ENCODE measurements around the gene ZNF518A.

DNA sequence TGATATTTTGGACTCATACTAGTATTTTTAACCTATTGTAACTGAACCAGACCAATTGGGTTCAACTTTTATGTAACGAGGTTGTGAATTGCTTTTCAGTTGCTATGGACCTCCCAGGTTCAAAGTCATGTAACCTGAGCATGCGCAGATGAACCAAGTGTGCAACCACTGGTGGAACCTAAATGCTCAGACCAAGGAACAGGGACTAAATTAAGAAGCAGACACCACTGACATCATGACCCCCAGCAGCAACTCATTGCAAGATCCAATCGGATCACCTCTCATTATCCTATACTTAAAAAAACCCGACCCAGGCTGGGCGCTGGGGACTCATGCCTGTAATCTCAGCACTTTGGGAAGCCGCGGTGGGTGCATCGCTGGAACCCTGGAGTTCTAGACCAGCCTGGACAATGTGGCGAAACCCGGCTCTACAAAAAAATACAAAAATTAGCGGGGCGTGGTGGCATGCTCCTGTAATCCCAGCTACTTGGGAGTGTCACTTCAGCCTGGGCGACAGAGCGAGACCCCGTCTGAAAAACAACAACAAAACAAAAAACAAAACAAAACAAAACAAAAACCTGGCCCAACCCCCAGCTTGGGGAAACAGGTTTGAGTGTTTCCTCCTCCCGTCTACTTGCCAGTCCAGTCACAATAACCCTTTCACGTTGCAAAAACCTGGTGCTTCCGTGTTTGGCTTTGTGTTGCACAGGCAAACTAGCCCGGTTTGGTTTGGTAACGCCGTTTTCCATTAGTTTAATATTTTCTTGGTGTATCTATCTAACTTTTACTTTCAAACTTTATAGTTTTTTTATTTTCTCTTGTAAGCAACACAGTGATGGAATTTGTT lies 11.3 kb upstream of the ZNF518A start:
- TF ChIP-seq, protein P1, sequence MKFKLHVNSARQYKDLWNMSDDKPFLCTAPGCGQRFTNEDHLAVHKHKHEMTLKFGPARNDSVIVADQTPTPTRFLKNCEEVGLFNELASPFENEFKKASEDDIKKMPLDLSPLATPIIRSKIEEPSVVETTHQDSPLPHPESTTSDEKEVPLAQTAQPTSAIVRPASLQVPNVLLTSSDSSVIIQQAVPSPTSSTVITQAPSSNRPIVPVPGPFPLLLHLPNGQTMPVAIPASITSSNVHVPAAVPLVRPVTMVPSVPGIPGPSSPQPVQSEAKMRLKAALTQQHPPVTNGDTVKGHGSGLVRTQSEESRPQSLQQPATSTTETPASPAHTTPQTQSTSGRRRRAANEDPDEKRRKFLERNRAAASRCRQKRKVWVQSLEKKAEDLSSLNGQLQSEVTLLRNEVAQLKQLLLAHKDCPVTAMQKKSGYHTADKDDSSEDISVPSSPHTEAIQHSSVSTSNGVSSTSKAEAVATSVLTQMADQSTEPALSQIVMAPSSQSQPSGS (IDR thresholded peaks at IDR 0.05; ENCODE audit: low read length): no peak
- TF ChIP-seq, protein P2, sequence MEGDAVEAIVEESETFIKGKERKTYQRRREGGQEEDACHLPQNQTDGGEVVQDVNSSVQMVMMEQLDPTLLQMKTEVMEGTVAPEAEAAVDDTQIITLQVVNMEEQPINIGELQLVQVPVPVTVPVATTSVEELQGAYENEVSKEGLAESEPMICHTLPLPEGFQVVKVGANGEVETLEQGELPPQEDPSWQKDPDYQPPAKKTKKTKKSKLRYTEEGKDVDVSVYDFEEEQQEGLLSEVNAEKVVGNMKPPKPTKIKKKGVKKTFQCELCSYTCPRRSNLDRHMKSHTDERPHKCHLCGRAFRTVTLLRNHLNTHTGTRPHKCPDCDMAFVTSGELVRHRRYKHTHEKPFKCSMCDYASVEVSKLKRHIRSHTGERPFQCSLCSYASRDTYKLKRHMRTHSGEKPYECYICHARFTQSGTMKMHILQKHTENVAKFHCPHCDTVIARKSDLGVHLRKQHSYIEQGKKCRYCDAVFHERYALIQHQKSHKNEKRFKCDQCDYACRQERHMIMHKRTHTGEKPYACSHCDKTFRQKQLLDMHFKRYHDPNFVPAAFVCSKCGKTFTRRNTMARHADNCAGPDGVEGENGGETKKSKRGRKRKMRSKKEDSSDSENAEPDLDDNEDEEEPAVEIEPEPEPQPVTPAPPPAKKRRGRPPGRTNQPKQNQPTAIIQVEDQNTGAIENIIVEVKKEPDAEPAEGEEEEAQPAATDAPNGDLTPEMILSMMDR (IDR thresholded peaks at IDR 0.05; ENCODE audit: control extremely low read depth in 1 of 3, insufficient read depth in 1 of 3, low read depth in 1 of 3, low read length in 3 of 3): no peak
- TF ChIP-seq, protein P3, sequence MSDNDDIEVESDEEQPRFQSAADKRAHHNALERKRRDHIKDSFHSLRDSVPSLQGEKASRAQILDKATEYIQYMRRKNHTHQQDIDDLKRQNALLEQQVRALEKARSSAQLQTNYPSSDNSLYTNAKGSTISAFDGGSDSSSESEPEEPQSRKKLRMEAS (IDR thresholded peaks at IDR 0.05): no peak
- no peak for TF ChIP-seq SRF (IDR thresholded peaks at IDR 0.05; ENCODE audit: low read depth, low read length)
- no peak for TF ChIP-seq POLR2A (IDR thresholded peaks at IDR 0.05; ENCODE audit: control extremely low read depth in 1 of 2, low read depth in 2 of 2, low read length in 2 of 2)
- TF ChIP-seq TCF12 (IDR thresholded peaks at IDR 0.05; ENCODE audit: low read depth, low read length): no peak

Data from H1 (cell line).